NCI-H128 (cell line): ENCODE results near the gene NET1.
A peak's percentile ranks its signal among the peaks of the same experiment; 100 is the strongest.

Experiments used
- DNase-seq: peaks from one replicate; lab custom pipeline; 2025; ENCODE audit not compliant: unreplicated experiment; lab: John Stamatoyannopoulos, UW

The NET1 gene

GRCh38 chr10:5442065-5442989 is 30.0 kb downstream of the NET1 start:
- no peak for DNase-seq

- no peak for DNase-seq
Measured at GRCh38 chr10:5442990-5443370, 30.6 kb downstream of the NET1 start.

DNA sequence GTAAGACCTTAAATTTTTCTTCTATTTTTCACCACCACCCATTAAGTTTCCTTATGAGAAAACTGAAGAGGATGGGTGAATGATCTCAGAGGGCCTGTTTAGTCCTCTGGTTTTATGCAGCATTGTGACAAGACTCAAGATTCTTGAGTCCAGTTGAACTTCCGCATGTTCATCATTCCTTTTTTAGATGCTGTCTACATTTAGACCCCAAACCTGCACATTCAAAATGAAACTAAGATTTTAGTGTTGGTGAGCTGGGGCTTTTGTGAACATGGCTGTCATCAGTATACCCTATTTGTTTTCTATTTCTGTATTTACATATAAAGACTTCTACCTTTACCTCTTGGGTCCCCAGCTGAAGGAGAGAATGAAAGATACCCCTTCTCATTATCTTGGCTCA is 31.1 kb downstream of the NET1 start:
- DNase-seq: no peak

- no peak for DNase-seq
Measured at GRCh38 chr10:5445006-5445405, 32.6 kb downstream of the NET1 start.

DNA sequence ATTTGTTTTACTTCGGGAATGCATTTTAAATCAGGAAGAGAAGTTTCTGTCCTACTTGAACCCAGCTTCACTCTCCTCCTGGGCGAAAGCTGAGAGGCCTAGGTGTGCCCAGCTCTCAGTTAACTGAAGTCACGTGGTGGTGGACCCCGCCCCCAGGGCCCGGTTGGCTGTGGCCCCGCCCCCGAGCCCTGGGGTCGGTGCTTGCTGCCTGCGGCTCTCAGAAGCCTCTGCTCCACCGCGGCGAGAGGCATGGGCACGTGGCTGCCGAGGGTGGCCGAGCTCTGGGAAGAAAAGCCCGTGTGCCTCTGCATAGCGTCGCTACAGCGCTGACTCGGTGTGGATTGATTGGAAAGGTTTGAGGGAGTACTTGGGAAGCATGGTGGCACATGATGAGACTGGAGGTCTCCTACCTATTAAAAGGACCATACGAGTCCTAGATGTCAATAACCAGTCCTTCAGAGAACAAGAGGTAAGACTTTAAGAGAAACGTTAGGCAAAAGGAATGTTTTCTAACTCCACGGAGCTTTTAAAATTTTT is 34.1 kb downstream of the NET1 start:
- peak; percentile 63 for DNase-seq

DNA sequence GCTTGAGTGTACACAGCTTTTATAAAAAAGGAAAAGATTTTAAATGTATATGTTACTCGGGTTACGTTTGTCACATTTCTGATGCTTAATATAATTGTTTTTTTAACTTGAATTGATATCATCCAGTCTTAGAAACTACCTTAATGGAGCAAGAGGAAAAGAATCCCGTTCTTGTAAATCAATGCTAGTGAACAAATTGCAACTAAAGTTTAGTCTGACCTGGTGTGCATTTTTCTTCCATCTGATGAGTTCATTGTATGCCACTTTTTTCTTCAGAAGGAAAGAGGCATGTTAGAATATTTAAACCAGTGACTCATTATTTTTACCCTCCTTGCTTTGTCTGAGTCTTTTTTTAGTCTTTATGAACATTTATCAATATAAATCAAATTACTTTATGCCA is 34.7 kb downstream of the NET1 start:
- no peak for DNase-seq

- no peak for DNase-seq
Measured at GRCh38 chr10:5447611-5448071, 35.3 kb downstream of the NET1 start.

- no peak for DNase-seq
Measured at GRCh38 chr10:5448333-5449001, 36.1 kb downstream of the NET1 start.

DNA sequence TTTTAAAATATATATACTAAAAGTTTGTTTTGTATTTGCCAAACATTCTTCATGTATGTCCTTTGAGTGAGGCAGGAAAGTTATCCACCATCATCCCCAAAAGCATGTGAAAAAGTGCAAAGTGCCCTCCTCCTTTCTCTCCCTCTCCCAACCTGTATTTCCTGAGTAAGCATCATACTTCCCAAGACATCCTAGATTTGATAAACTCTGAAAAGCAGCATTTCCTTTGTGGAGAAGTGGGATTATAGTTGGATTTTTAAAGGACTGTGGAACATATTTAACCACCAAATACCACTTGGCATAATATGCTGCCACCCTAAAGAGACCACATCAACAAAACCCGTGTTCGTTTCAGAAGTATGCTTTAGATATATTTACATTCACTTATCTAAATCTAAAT is 36.9 kb downstream of the NET1 start:
- DNase-seq: no peak

DNA sequence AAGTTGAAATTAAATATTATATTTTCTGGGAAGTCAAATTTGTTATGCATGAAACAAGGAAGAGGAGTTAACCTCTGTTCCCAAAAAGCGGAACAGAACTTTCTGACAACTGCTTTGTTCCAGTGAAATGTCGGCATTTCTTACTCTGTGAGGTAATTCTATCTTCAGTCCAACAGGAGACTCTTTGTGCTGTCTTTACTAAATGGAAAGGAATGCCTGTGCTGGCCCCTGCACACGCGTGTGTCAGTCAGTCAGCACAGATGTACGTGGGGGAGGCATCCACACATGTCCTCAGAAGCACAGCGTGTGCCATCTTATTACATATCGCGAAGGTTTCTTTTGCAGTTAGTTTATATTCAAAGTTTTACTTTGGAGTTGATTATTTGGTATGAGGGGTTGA is 37.5 kb downstream of the NET1 start:
- DNase-seq: no peak

DNA sequence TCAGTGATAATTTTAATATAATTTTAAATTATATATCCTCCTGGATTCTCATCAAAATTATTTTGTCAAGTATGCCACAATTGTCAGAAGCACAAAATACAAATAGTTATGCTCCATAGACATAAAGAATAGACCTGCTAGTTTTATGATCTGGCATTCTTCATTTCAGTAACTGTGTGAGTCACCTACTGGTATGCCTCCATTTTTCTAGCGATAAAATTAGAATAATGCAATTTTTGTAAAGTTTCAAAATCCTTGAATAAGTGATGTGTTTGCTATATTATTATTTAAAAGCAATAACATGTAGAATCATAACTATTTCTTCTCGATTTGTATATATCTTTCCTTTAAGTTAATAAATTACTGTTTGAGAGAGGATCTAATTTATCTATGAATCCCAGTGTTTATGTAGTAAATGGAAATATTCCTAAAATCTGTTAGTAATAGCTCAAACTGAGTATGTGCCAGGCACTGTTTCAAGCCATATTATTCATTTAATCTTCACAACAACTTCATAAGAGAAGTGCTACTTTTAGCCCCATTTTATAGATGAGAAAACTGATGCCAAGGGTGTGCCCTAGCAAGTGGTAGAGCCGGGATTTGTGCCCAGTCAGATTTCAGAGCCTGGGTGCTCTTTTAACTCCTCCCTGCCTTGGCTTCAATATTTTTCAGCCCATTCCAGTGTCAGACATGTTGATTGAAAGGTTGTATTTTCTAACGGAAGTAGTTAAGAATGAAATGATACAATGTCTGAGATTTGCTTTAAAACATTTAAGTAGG is 38.4 kb downstream of the NET1 start:
- DNase-seq: no peak

- no peak for DNase-seq
Measured at GRCh38 chr10:5453749-5454489, 41.6 kb downstream of the NET1 start.

GRCh38 chr10:5456563-5456962 is 44.2 kb downstream of the NET1 start:
- DNase-seq: no peak

- no peak for DNase-seq
Measured at GRCh38 chr10:5457741-5458140, 45.4 kb downstream of the NET1 start.

DNA sequence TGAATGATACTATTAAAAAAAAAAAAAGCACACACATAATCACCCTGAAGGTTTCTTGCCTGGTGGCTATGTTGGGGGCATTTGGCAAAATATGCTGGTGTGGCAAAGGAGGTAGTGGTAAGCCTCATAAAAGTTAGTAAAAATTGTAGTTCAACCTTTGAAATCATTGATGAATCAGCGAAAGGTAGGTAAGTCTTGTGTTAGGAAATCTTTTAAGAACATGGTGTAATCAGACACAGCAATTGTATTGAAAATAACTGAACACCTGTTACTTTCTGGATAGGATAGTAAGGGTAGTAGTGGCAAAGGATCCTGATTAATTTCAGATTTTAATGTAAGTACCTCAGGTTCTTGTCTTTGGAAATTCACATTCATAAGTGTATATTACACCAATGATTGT is 46.1 kb downstream of the NET1 start:
- DNase-seq: no peak

- DNase-seq: no peak
Measured at GRCh38 chr10:5458949-5459747, 46.8 kb downstream of the NET1 start.

GRCh38 chr10:5460468-5461202 is 48.3 kb downstream of the NET1 start:
- DNase-seq: no peak

GRCh38 chr10:5461203-5461588 is 48.8 kb downstream of the NET1 start:
- DNase-seq: no peak
